Measurements from ENCODE around the gene MRPS18B. TPM values are rescaled to one million over a fixed set of nuclear protein-coding genes. Genes with fewer than 3 reads are reported as not detected.

The MRPS18B gene
- total and polyA plus RNA-seq, 2 of the 13 experiments (the other 11 are each of a cell fraction or from before 2014, with no cell fraction given): 125 to 131 TPM

- TF ChIP-seq, protein P1, sequence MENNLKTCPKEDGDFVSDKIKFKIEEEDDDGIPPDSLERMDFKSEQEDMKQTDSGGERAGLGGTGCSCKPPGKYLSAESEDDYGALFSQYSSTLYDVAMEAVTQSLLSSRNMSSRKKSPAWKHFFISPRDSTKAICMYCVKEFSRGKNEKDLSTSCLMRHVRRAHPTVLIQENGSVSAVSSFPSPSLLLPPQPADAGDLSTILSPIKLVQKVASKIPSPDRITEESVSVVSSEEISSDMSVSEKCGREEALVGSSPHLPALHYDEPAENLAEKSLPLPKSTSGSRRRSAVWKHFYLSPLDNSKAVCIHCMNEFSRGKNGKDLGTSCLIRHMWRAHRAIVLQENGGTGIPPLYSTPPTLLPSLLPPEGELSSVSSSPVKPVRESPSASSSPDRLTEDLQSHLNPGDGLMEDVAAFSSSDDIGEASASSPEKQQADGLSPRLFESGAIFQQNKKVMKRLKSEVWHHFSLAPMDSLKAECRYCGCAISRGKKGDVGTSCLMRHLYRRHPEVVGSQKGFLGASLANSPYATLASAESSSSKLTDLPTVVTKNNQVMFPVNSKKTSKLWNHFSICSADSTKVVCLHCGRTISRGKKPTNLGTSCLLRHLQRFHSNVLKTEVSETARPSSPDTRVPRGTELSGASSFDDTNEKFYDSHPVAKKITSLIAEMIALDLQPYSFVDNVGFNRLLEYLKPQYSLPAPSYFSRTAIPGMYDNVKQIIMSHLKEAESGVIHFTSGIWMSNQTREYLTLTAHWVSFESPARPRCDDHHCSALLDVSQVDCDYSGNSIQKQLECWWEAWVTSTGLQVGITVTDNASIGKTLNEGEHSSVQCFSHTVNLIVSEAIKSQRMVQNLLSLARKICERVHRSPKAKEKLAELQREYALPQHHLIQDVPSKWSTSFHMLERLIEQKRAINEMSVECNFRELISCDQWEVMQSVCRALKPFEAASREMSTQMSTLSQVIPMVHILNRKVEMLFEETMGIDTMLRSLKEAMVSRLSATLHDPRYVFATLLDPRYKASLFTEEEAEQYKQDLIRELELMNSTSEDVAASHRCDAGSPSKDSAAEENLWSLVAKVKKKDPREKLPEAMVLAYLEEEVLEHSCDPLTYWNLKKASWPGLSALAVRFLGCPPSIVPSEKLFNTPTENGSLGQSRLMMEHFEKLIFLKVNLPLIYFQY (CRISPR knock-in tag; IDR thresholded peaks at IDR 0.05; ENCODE audit: borderline replicate concordance): peak; percentile 77
- TF ChIP-seq TEAD3 (CRISPR knock-in tag; optimal IDR thresholded peaks at IDR 0.05; ENCODE audit: borderline replicate concordance): peak; percentile 79
- peak; percentile 96 for TF ChIP-seq GABPB1 (CRISPR knock-in tag; IDR thresholded peaks at IDR 0.05)
- TF ChIP-seq, protein P2, sequence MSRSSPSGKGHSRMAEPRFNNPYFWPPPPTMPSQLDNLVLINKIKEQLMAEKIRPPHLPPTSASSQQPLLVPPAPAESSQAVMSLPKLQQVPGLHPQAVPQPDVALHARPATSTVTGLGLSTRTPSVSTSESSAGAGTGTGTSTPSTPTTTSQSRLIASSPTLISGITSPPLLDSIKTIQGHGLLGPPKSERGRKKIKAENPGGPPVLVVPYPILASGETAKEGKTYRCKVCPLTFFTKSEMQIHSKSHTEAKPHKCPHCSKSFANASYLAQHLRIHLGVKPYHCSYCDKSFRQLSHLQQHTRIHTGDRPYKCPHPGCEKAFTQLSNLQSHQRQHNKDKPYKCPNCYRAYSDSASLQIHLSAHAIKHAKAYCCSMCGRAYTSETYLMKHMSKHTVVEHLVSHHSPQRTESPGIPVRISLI (CRISPR knock-in tag; IDR thresholded peaks at IDR 0.05; ENCODE audit: borderline replicate concordance): peak; percentile 92; the same call in 1 of the 2 replicates
- peak; percentile 64; the same call in 1 of the 2 replicates for TF ChIP-seq ZNF615 (CRISPR knock-in tag; IDR thresholded peaks at IDR 0.05; ENCODE audit: borderline replicate concordance)
- TF ChIP-seq RAD51 (IDR thresholded peaks at IDR 0.05; ENCODE audit: borderline replicate concordance): no peak
- peak; percentile 62 for TF ChIP-seq HCFC1 (IDR thresholded peaks at IDR 0.05; ENCODE audit: low read depth, low read length)
- TF ChIP-seq, protein P3, sequence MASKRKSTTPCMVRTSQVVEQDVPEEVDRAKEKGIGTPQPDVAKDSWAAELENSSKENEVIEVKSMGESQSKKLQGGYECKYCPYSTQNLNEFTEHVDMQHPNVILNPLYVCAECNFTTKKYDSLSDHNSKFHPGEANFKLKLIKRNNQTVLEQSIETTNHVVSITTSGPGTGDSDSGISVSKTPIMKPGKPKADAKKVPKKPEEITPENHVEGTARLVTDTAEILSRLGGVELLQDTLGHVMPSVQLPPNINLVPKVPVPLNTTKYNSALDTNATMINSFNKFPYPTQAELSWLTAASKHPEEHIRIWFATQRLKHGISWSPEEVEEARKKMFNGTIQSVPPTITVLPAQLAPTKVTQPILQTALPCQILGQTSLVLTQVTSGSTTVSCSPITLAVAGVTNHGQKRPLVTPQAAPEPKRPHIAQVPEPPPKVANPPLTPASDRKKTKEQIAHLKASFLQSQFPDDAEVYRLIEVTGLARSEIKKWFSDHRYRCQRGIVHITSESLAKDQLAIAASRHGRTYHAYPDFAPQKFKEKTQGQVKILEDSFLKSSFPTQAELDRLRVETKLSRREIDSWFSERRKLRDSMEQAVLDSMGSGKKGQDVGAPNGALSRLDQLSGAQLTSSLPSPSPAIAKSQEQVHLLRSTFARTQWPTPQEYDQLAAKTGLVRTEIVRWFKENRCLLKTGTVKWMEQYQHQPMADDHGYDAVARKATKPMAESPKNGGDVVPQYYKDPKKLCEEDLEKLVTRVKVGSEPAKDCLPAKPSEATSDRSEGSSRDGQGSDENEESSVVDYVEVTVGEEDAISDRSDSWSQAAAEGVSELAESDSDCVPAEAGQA (IDR thresholded peaks at IDR 0.05; ENCODE audit: low read depth): peak; percentile 62; the same call in 1 of the 2 replicates
- TF ChIP-seq, protein P3 (CRISPR knock-in tag; IDR thresholded peaks at IDR 0.05; ENCODE audit: borderline replicate concordance): 0 out of 2 replicates have a peak, but pooled peaks have one; percentile 15
- peak; percentile 74 for TF ChIP-seq RFX3 (CRISPR knock-in tag; IDR thresholded peaks at IDR 0.05)
- TF ChIP-seq MAFF (IDR thresholded peaks at IDR 0.05; ENCODE audit: low read depth, low read length): peak; percentile 33; the same call in 1 of the 2 replicates
- peak; percentile 91 for TF ChIP-seq MXD3 (CRISPR knock-in tag; IDR thresholded peaks at IDR 0.05)
- no peak for TF ChIP-seq ZNF644 (CRISPR knock-in tag; IDR thresholded peaks at IDR 0.05; ENCODE audit: low read depth)
- peak; percentile 55 for TF ChIP-seq ZNF607 (CRISPR knock-in tag; IDR thresholded peaks at IDR 0.05; ENCODE audit: borderline replicate concordance)
- TF ChIP-seq FOXK1 (CRISPR knock-in tag; IDR thresholded peaks at IDR 0.05; ENCODE audit: borderline replicate concordance, low read depth): peak; percentile 51; the same call in 1 of the 2 replicates
Observed at GRCh38 chr6:30672445-30673253, 55.0 kb downstream of the MRPS18B start, which contains the start of gene DHX16 (continued).

Data from HepG2 (cell line).